K562 (cell line): Measurements from ENCODE around the gene PSMA5. TPM values are rescaled to one million over a fixed set of nuclear protein-coding genes. Genes with fewer than 3 reads are reported as not detected.

Experiments used
- ARID1B ChIP-seq: fragments of 450-650 bp; IDR thresholded peaks from 2 replicates; pipeline ENCODE4 v1.6.1; 2016; ENCODE audit warnings: antibody characterized with exemption, mild to moderate bottlenecking, inconsistent platforms
- CBX1 ChIP-seq: sonication (generic); IDR thresholded peaks from 2 replicates; pipeline ENCODE4 v1.6.1; 2016; ENCODE audit warnings: antibody characterized with exemption, low read depth, mild to moderate bottlenecking
- CBX2 ChIP-seq: fragments of 200-600 bp; sonication (generic); IDR thresholded peaks from one replicate; pipeline ENCODE4 v1.6.1; 2012; ENCODE audit warnings: mild to moderate bottlenecking, low read length, inconsistent platforms; ENCODE audit not compliant: insufficient read depth, poor library complexity, severe bottlenecking
- CUX1 ChIP-seq: fragments of 200-800 bp; sonication (Bioruptor generic); IDR thresholded peaks from 2 replicates; pipeline ENCODE4 v1.6.1; 2016; ENCODE audit warnings: missing genetic modification characterization, missing compliant biosample characterization
- FOXP1 ChIP-seq: sonication (generic); formaldehyde crosslinking; IDR thresholded peaks from 2 replicates; pipeline ENCODE4 v1.8.0; 2022; ENCODE audit warnings: mild to moderate bottlenecking, missing genetic modification reagents
- GATA2 ChIP-seq: sonication (generic); formaldehyde crosslinking; IDR thresholded peaks from 2 replicates; pipeline ENCODE4 v1.4.0; 2020; ENCODE audit warnings: mild to moderate bottlenecking, missing genetic modification reagents
- HLTF ChIP-seq: fragments of 450-650 bp; IDR thresholded peaks from 2 replicates; pipeline ENCODE4 v1.6.1; 2016
- KLF6 ChIP-seq: fragments of 250-450 bp; sonication (Bioruptor Pico); IDR thresholded peaks from 2 replicates; pipeline ENCODE4 v1.4.0; 2020; ENCODE audit warnings: mild to moderate bottlenecking, moderate library complexity, borderline replicate concordance
- NBN ChIP-seq: fragments of 450-650 bp; IDR thresholded peaks from 2 replicates; pipeline ENCODE4 v1.6.1; 2016; ENCODE audit warnings: low read depth, mild to moderate bottlenecking
- NELFE ChIP-seq: IDR thresholded peaks from 2 replicates; pipeline ENCODE4 v1.6.1; 2011; ENCODE audit warnings: mild to moderate bottlenecking; ENCODE audit not compliant: insufficient read depth, insufficient read length
- SRSF1 ChIP-seq: fragments of 200-400 bp; formaldehyde crosslinking; IDR thresholded peaks from 2 replicates; pipeline ENCODE4 v1.6.1; 2017; ENCODE audit warnings: mild to moderate bottlenecking, low read depth, low read length, moderate library complexity
- WHSC1 ChIP-seq: IDR thresholded peaks from one replicate; pipeline ENCODE4 v1.6.1; 2012; ENCODE audit warnings: low read length, control low read depth, inconsistent platforms
- ZBED1 ChIP-seq: IDR thresholded peaks from 2 replicates; pipeline ENCODE4 v1.6.1; 2014
- ZNF134 ChIP-seq: fragments of 250-450 bp; sonication (Bioruptor Pico); conservative IDR thresholded peaks from 2 replicates; pipeline ENCODE4 v1.4.0; 2020
- ZNF644 ChIP-seq: fragments of 200-800 bp; sonication (Bioruptor generic); IDR thresholded peaks from 2 replicates; pipeline ENCODE4 v1.6.1; 2016; ENCODE audit warnings: low read depth, missing genetic modification characterization, missing compliant biosample characterization
- polyA plus RNA-seq, 8 experiments: library from polyadenylated mRNA; depleted of rRNA in 4 of 8; stranded (reverse) in 5 of 8; unstranded in 3 of 8; fragments of >200 nt; fragmentation: Nextera tagmentation in 2 of 8; fragmentation: Illumina TruSeq in 1 of 8; extraction: Ambion mirVana in 2 of 8; extraction: Trizol in 1 of 8; gene quantifications; 2 replicates each; pipeline versions ENCODE4 v1.2.1 to v1.2.3, GENCODE V29; 2011 to 2014; ENCODE audit warnings: inconsistent platforms in 1 of 8, missing spikeins in 1 of 8
- total RNA-seq, 7 experiments: library from RNA; depleted of rRNA in 6 of 7; stranded (reverse); fragments of >200 nt in 6 of 7; fragmentation: Illumina TruSeq in 2 of 7; extraction: Trizol in 2 of 7; gene quantifications; 2 replicates each; pipeline versions ENCODE4 v1.2.1 to v1.2.3, GENCODE V29; 2011 to 2021; ENCODE audit warnings: low replicate concordance in 1 of 7
- TF ChIP-seq, protein P1 (sequence below): fragments of 450-650 bp; formaldehyde crosslinking; IDR thresholded peaks from 2 replicates; pipeline ENCODE4 v1.4.0; 2022; ENCODE audit warnings: missing genetic modification characterization
- TF ChIP-seq, protein P2 (sequence below): fragments of 450-650 bp; IDR thresholded peaks from 2 replicates; pipeline ENCODE4 v1.7.0; 2016; ENCODE audit warnings: borderline replicate concordance
- TF ChIP-seq, protein P3 (sequence below): fragments of 450-650 bp; IDR thresholded peaks from 2 replicates; pipeline ENCODE4 v1.6.1; 2016; ENCODE audit warnings: antibody characterized with exemption

PSMA5 gene
- total and polyA plus RNA-seq, 9 of the 15 experiments (the other 6 are each of a cell fraction or from before 2014, with no cell fraction given), result 82.6 to 542 (median 287) TPM

- TF ChIP-seq ZBED1 (no peak), NBN (peak; percentile 97), ARID1B (peak; percentile 96), GATA2 (CRISPR knock-in tag) (no peak), KLF6 (CRISPR knock-in tag) (0 out of 2 replicates have a peak, but pooled peaks have one; percentile 22), ZNF134 (no peak), WHSC1 (no peak), CBX1 (no peak), NELFE (no peak), SRSF1 (no peak), CBX2 (no peak), HLTF (peak; percentile 64; the same call in 1 of the 2 replicates), ZNF644 (no peak), FOXP1 (CRISPR knock-in tag) (no peak), CUX1 (CRISPR knock-in tag) (no peak)
- TF ChIP-seq, protein P1, sequence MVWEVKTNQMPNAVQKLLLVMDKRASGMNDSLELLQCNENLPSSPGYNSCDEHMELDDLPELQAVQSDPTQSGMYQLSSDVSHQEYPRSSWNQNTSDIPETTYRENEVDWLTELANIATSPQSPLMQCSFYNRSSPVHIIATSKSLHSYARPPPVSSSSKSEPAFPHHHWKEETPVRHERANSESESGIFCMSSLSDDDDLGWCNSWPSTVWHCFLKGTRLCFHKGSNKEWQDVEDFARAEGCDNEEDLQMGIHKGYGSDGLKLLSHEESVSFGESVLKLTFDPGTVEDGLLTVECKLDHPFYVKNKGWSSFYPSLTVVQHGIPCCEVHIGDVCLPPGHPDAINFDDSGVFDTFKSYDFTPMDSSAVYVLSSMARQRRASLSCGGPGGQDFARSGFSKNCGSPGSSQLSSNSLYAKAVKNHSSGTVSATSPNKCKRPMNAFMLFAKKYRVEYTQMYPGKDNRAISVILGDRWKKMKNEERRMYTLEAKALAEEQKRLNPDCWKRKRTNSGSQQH, result 0 out of 2 replicates have a peak, but pooled peaks have one; percentile 56
- TF ChIP-seq, protein P2, sequence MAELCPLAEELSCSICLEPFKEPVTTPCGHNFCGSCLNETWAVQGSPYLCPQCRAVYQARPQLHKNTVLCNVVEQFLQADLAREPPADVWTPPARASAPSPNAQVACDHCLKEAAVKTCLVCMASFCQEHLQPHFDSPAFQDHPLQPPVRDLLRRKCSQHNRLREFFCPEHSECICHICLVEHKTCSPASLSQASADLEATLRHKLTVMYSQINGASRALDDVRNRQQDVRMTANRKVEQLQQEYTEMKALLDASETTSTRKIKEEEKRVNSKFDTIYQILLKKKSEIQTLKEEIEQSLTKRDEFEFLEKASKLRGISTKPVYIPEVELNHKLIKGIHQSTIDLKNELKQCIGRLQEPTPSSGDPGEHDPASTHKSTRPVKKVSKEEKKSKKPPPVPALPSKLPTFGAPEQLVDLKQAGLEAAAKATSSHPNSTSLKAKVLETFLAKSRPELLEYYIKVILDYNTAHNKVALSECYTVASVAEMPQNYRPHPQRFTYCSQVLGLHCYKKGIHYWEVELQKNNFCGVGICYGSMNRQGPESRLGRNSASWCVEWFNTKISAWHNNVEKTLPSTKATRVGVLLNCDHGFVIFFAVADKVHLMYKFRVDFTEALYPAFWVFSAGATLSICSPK, result no peak
- TF ChIP-seq, protein P3, sequence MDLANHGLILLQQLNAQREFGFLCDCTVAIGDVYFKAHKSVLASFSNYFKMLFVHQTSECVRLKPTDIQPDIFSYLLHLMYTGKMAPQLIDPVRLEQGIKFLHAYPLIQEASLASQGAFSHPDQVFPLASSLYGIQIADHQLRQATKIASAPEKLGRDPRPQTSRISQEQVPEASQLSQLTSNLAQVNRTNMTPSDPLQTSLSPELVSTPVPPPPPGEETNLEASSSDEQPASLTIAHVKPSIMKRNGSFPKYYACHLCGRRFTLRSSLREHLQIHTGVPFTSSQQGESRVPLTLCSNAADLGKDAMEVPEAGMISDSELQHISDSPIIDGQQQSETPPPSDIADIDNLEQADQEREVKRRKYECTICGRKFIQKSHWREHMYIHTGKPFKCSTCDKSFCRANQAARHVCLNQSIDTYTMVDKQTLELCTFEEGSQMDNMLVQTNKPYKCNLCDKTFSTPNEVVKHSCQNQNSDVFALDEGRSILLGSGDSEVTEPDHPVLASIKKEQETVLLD, result peak; percentile 76; the same call in 1 of the 2 replicates
Measured at GRCh38 chr1:109389638-109390341, 36.5 kb downstream of the PSMA5 start (continued).
